ENCODE measurements around the gene NPPC.

GRCh38 chr2:231874944-231875343 lies 51.3 kb downstream of the NPPC start:
- TF ChIP-seq CTCF (conservative IDR thresholded peaks at IDR 0.05), result no peak
- TF ChIP-seq EZH2 (IDR thresholded peaks at IDR 0.05; ENCODE audit: low read depth), result no peak

All from PC-9 (cell line).